NCI-H1105 treated with DMSO at 0.1 percent for 48 hours (cell line): ENCODE results near the gene SHANK2.

Experiments used
- DNase-seq: peaks from one replicate; lab custom pipeline; 2025; lab: John Stamatoyannopoulos, UW

The SHANK2 gene

DNA sequence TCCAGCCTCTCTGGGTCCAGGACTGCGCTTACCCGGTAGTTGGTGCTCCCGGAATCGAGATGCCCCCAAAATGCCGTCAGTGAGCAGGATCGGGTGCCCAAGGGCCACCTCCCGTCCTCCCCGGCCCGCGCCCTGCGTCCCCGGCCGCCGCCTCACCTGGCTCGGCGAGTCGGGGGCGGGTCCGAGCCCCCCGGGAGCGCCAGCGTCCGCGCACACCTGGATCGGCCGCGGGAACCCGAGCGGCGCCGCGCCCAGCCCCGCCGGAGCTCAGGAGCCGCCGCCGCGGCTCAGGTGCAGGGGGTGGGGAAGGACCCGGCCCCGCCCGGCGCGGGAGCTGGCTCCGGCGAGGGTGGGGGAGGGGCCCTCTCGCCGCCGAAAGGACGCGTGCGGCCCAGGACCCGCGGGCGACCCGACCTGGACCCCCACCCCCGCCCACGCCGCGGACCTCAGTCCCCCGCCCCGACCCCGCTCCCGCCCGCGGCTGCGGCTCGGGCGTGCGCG is at the start of gene SHANK2:
TSS of gene SHANK2 (minus strand) at position 309 of the 501 bp plus-strand sequence. CDS start 105,251 bp downstream, outside the sequence.
- no peak for DNase-seq

DNA sequence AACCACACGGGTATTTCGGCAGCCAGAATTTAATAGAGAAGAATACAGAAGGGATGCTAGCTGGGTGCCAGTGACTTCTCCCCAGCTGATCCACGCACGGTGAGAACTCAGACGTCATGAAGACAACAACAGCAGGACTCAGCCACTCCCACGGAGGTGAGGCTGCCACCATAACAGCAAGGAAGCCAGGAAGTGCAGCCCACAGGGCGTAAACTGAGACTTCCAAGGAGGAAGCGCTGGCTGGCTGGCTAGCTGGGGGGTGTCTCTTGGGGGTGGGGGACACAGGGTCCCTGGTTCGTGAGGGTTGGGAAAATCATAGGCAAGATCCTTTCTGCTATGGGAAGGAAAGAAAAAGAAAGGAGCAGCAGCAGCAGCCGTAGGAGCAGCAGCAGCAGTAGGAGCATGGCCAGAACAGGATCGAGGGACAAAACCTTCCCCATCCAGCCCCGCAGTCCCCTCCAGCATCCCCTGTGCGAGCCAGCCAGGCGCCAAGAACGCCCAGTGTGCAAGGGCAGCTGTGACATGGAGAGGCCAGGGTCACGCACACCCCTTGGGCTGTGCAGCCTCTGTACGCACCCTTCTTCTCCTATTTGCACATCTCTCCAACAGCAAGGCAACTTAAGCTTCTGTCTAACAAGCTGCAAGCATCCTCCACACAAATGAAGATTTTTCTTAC is 49.6 kb upstream of the SHANK2 start:
- DNase-seq = no peak

DNA sequence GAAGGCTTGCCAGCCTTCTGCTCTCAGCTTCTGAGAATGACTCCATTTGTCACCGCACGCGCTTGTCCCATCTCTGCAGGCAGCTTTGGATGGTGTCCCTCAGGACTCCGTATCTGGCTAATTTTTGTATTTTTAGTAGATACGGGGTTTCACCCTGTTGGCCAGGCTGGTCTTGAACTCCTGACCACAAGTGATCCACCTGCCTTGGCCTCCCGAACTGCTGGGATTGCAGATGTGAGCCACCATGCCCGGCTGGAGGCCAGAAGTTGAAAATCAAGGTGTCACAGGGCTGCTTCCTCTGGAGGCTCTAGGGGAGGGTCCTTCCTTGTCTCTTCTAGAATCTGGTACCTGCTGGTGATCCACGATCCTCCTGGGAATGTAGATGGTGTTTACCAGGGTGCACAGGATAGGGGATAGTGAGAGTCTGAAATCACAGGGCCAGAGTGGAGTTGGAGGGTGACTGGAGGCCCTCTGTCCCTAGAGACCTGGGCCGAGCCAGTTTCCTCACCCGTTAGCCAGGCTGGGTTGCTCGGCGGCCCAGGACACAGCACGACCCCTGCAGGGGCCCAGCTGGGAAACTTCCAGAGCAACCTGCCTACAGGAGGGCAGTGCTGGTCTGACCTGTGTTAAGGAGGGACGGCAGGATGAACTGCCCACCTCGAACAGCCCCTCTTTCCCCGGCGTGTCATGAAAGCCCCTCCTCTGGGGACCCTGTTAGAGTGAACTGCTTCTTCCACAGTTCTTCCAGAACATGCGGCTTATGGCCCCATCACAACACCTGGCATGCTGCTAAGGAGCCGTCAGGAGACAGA is 48.9 kb upstream of the SHANK2 start:
- no peak for DNase-seq

DNA sequence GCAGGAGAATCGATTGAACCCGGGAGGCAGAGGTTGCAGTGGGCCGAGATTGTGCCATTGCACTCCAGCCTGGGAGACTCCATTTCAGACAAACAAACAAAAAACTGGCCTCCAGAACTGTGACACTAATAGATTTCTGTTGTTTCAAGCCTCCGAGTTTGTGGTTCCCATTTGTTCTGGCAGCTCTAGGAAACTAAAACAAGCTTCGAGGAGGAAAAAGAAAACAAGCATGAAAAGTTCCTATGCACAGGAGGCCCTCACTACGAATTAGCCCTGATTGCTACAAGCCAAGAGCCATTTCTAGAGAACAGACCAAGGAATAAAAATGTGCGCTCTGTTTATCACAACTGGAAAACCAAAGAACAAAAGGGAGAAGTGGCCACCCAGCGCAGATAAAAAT is 47.8 kb upstream of the SHANK2 start:
- DNase-seq = no peak

DNA sequence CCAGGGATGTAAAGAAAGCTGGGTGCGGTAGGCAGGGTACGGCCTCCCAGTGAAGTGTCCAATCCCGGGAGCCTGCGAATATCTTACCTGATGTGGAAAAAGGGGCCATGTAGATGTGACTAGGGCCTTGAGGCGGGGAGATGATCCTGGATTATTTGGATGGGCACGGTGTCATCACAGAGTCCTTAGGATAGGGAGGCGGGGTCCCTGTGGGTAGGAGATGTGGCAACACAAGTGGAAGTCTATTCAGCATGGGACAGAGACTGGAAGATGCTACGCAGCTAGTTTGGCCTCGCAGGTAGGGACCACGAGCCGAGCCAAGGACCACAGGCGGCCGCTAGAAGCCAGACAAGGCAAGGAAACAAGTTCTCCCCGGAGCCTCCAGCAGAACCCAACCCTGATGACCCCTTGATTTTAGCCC is 46.4 kb upstream of the SHANK2 start:
- DNase-seq = no peak

DNA sequence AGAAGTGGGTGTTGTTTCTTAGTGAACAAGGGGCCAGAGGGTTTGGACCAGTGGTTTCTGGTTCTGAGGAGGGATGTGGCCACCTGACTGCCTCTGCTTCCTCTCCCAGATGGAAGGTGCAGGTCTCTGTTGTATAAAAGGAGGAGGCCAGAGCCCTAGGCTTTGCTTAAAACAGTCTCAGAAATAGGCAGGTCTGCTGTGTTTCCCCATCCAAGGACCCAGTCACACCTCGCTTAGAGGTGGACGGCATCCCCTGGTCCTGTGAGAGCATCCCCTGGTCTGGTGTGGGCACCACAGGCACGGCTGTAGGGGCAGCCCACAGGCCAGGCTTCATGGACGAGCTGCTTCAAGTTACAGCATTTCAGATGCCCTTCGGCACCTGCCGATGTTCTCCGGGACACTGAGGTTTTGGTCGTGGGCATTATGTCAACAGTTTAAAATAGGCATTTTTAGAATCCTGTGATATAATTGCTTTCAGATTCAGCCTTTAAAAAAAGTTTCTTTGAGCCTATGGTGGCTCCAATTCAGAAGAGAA is 45.7 kb upstream of the SHANK2 start:
- DNase-seq = no peak

DNA sequence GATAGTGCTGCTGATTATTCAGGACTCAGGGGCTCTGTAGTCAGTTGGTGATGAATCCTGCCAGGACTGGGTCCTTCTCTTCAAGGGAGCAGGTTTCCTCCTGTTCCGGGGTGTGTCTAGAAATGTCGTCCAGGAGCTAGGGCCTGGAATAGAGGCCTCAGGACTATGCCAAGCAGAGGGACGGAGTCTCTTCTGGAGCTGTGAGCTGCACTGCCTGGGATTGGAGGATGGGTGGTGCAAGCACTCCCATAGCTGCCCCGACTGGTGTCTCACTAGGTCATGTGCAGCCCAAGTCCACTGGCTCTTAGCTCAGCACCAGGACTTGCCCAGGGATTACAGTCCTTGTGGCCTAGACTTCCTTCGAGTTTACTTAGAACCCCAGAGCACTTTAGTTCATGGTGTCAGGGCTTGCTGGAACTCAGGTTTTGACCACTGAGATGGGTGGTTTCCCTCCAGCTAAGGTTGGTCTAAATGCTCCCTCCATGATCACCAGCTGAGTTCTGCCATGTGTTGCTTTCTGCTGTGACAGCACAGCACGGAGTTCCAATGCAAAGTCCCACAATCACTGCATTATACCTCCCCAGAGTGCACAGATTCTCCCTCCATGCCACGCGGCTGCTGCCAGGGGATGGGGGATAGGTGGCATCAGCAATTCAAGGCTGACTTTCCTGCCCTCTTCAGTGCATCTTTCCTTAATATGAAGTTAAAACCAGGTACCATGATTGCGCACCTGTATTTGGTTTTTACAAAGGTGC is 42.6 kb upstream of the SHANK2 start:
- DNase-seq = no peak

DNA sequence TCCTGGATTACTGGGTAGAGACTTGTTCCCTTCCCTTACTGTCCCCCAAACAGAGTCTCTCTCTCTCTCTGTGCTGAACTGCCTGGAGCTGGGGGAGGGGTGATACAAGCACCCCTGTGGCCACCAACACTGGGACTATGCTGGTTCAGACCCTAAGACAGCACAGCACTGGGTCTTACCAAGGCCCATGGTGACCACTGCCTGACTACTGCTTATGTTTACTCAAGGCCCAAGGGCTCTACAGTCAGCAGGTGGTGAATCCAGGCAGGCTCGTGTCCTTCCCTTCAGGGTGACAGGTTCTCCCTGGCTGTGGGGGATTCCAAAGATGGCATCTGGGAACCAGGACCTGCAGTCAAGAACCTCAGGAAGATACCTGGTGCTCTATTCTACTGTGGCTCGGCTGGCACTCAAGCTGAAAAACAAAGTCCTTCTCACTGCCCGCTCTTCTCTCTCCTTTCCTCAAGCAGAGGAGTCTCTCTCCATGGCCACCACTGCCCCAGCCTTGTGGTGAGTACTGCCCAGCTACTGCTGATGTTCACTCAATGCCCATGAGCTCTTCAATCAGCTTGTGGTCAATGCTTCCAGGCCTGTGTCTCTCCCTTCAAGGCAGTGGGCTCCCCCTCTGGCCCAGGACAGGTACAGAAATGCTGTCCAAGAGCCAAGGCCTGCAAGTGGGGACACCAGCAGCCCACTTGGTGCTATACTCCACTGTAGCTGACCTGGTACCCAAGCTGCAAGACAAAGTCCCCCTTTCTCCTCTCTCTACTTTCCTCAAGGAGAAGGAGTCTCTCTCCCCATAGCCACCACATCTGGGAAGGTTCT is 41.8 kb upstream of the SHANK2 start:
- DNase-seq = no peak

DNA sequence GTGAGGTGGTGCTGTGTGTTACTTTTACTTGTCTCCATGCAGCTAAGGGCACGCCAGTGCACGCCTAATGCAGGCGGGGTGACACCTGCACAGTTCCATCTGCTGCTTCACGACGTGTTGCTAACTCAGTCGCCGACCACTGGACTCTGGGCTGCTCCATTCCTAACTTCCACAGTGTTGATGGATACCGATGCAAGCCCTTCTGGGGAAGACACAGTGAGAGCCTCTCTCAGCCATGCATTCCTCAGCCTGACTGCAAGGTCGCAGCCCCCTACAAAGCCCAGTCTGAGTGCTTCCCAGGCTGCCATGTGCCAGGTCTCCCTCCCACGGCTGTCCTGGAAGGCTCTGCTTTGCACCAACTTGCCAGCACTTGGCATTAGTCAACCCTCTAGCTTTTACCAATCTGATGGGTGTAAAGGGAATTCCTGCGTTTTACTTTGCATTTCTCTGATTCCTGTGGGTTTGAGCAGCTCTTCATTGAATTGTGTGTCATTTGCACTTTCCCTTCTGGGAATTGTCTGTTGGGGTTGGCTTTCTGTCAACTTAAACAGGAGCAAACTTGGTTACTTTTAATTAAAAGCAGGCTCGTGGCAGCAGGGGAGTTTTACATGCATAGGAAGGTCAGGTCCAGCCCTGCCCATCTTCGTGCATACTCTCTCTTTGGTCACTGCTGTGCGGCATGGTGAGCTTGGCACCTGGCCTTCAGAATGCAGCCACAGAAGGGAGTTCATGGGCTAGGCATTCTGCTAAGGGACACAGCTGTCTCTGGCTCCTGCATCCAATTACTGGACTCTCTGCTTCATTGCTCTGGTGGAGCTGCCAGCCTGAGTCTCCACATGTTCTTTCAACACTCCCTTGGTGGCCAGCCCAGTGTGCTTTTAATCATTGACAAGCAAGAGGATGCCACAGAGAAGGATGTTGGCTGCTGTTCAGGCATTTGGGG is 34.6 kb upstream of the SHANK2 start:
- no peak for DNase-seq

DNA sequence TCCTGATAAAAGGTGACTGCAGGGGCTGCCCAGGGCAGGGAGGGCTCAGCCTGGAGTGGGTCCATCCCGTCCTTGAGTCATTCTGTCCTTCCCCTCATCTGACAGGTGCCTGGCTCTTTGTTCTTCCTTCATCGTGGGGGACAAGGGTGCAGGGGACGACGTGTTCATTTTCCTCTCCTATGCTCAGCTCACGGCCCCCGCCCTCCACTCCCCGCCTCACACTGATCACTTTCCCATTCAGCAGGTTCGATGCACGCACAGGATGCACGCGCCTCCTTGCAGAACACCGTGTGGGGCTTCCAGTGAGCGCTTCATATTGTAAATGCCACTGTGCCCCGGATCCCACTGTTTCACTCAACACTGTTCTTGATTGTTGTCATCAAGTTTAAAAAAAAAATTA is 32.7 kb upstream of the SHANK2 start:
- DNase-seq = no peak

DNA sequence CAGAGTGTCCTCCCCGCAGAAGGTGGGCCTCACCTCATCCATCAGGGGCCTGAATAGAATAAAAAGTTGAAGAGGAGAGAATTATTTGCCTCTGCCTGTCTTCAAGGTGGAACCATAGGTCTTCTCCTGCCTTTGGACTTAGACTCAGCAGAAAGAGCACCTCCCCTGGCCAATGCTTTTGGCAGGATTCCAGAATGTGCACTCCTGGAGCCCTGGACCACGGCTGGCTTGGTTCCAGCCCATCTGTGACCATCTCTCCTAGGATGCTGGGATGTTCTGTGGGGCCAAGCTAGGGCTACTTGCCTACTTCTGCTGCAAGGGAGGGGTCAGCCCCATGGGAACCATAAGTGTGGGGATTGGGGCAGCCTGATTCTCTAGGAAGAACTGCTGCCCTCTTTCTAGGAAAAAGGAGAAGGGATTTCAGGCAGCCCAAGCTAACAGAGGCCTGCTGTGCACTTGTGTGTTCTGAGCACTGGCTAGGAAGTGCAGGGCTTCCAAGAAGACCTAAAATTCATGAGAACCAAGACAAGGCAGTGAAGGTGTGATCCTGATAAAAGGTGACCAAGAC is 32.2 kb upstream of the SHANK2 start:
- no peak for DNase-seq

DNA sequence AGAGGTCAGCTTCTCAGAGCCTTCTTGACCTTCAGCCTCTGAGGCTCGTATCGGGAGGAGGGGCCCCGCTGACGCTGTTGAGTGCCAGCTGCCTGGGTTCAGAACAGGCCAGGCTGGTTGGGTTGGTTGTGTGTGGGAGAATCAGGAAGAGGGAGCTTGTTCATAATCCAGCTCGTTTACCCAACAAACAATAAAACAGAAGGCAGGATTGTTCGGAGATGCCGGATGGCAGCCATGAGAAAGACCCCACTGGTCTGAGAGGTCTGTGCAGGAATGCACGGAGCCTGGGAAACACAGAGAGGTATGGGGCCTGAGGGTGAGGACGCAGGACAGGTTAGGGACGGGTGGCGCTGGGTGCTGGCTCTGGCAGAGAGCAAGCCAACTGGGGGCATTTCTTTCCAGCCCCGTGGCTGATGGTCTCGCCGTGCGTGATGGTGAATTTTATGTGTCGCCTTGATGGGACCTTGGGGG is 31.6 kb upstream of the SHANK2 start:
- DNase-seq = no peak

DNA sequence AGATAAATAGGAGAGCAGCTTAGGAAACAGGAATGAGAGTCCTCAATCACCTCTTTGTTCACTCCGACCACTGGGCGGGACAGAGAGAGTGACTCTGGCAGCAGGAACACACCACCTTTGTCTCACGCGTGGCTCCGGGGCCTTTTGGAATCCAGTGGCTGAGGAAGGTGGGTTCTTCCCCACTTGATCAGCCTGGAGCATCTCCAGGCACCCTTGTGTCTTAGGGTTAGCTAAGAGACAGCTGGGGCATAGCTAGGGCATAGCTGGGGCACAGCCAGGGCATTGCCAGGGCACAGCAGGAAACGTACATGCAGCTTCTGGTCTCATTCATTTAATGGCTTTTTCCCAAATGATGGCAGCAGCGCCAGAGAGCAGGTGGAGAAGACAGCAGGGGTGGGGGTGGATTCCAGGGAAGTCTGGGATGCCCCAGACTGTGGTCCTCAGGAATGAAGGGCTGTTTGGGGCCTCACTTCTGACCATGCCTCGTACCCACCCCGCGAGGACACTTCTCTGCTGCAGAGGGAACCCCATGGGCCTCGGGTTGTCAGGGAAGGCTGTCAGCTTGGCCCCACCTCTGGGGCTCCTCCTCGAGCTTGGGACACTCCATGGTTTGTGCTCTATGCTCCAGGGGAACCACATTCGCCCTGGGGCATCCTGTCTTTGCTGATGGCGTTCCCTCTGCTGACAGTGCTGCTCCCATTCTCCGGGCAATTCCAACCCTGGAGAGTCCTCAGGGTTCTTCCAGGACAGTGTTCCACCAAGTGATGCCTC is 30.4 kb upstream of the SHANK2 start:
- DNase-seq = no peak

DNA sequence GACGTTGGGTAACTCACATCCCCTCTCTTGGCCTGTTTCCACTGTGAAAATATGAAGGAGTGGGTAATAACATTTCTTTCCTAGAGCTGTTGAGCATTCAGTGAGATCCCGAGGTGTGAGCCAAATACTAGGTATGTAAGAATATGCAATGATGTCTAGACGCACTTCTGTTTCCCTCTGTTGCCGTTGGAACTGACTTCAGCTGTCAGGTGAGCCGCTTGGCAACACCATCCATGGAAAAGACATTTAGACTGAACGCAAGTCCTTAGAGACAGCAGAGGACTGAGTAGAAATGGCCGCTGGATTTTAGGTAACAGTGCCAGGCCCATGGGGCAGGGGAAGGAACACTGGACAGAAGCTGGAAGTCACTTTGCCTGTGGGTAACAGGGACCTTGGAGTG is 29.5 kb upstream of the SHANK2 start:
- DNase-seq = no peak

DNA sequence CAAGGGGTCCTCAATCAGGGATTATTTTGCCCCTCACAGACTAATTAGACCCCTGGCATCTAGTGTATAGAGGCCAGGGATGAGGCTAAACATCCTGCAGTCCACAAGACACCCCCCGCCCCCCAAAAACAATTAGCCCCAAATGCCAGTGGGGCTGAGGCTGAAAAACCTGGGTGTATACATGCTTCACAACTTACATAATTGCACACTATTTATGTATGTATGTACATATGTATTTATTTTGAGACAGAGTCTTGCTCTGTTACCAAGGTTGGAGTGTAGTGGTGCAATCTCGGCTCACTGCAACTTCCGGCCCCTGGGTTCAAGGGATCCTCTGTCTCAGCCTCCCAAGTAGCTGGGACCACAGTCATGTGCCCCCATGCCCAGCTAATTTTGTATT is 28.8 kb upstream of the SHANK2 start:
- no peak for DNase-seq

DNA sequence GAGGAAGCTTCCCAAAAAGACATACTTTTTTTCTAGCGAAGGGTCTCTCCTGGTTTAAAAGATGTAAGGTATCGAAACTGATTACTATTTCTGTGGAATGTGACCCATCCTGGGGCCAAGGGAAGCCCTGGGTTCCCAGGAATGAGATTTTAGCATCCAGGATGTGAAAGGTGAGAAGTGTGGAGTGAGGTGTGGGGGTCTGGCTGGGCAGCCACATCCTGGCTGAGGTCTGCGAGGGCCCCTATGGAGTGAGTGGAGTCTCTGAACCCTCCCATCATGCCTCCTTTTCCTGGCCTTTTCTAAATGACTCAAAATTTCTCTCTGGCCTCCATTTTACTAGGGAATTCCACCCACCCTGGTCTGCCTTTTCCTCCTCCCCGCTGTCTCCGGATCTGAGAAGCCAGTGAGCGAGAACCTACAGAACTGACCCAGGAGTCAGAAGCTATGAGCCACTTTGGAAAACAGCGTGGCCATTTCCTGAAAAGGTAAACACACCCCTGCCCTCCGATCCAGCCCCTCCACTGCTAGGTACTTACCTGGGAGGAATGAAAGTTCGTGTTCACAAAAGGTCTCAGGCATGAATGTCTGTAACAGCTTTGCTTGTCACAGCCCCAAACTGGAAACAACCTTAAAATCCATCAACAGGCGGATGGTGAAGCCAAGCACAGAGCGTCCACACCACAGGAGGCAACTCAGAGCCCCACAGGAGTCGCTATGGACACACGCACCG is 27.7 kb upstream of the SHANK2 start:
- no peak for DNase-seq

DNA sequence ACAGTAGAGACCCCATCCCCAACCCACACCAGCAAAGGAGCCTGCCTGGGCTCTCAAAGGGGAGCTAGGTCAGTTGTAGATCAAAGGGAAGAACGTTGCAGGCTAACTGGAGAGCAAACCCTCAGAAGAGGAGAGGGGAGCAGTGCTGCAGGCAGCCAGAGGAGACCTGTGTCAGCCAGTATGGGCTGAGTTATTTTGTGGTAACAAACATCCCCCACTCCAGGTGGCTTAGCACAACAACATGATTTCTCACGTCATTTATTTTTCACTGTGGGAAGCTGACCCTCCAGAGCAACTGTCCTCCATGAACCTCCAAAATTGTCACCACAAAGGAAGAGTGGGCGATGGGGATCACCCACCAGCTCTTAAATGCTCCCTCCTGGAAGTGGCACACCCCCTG is 19.8 kb upstream of the SHANK2 start:
- no peak for DNase-seq
